NCI-H748 (cell line): ENCODE results near the gene UBR3.
"Not testable (repeated sequence)": the region's sequence is repeated elsewhere in the genome, so short reads cannot be mapped to it uniquely, and the experiment has no call there.

Experiments
- DNase-seq: peaks from one replicate; lab custom pipeline; 2025; ENCODE audit not compliant: unreplicated experiment; lab: John Stamatoyannopoulos, UW

UBR3 gene

DNA sequence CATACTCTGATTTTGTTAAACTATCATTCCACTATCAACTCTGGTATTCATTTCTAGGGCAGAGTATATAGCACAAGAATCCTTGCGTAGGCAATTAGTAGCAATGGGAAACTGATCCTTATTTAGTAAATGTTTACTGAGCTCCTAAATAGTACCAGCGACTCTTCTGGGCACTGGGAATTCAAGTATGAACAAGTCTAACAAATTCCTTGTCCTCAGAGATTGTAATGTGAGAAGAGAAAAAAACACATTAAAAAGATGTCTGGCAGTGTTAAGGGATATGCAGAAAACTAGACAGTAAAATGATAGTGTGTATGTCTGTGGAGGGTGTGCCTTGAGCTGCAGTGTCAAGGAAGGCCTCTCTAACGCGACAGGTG lies 3.3 kb upstream of the UBR3 start:
- no peak for DNase-seq

DNA sequence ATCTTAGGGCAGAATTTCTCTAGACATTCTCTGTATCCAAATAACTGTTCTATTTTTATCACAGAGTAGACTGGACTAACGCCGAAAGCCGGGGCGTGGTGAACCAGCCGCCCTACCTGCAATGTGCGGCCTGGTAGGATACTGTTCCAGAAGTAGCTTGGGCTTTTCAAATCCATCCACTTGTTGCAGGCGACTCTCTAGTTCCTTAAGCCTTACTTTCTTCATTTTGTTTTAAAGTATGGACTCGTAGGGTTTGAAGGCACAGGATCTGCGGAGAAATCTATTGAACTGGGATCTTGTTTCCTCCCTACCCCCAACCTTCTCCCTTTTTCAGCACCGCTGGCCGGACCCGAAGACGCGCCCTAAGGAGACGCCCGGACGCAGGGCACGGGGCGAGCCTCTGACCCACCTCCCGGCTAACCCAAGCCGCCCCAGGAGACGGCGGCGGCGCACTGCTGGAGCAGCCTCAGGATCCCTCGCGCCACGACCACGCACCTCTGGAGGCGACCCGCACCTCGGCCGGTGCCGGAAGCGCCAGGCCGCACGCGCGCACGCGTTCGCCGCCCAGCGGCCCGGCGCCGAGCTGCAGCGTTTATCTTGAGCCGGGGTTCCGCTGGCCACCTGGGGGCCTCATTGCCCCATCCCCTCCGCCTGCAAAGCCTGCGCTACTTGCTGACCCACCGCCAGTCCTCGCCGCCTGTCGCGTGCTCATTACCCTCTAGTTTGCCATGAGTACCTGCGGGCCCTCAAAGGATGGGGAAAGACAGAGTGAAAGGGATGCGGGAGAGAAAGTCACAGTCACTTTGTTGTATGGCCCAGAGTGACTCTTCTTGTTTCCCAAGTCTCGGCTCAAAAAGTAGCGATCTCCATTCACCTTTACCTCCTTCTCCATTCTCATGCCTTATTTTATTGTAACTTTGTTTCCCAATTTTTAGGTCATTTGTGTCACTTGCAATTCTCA lies 2.6 kb upstream of the UBR3 start, which contains the start of gene METTL5:
Gene METTL5 (minus strand): TSS at position 533 of the 961 bp plus-strand sequence. CDS start 308 bp downstream, at position 225.
- peak; percentile 91 for DNase-seq

DNA sequence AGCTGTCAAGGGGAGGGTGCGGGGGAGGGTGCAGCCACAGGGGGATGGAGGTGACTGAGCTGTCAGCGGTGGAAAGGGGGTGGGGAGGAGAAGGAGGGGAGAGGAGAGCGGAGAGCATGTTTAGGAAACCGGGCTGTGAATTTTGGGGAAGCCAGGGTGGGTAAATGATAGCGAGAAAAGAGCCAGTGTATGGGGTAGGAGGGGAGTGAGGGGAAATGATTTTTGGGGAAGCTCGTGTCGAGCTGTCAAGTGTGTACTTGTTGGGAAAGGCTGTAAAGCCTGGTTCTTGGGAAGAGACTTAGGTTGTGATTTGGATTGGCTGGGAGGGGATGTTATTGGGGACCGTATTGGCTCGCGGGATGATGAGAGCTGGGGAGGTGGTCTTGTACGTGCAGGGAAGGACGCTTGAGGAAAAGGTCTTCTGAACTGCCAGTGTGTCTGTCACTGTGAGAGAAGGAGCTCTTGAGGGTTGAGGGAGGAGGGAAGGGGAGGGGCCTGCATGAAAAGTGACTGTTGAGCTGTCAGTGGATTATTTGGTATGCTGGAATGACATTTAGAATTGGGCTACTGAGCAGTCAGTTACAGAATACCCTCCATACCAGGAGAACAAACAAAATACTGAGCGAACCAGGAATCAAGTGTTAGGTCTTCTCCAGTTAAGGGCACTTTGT lies 1.0 kb downstream of the UBR3 start:
- DNase-seq = peak; percentile 45

DNA sequence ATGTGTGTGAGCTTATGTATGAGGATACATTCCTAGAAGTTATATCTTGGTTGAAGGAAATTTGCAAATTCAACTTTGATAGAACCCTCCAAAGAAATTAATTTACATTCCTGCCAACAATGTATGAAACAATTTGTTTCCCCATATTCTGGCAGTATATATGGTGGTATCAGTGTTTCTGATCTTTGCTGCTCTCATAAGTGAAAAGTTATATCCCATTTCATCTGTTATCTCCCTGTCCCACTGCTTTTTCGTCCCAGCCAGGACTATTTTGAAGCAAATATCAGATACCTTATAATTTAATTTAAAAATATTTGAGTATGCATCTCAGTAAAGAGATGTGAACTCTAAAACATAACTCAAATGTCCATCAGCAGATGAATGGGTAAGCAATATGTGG lies 7.1 kb downstream of the UBR3 start:
- no peak for DNase-seq

DNA sequence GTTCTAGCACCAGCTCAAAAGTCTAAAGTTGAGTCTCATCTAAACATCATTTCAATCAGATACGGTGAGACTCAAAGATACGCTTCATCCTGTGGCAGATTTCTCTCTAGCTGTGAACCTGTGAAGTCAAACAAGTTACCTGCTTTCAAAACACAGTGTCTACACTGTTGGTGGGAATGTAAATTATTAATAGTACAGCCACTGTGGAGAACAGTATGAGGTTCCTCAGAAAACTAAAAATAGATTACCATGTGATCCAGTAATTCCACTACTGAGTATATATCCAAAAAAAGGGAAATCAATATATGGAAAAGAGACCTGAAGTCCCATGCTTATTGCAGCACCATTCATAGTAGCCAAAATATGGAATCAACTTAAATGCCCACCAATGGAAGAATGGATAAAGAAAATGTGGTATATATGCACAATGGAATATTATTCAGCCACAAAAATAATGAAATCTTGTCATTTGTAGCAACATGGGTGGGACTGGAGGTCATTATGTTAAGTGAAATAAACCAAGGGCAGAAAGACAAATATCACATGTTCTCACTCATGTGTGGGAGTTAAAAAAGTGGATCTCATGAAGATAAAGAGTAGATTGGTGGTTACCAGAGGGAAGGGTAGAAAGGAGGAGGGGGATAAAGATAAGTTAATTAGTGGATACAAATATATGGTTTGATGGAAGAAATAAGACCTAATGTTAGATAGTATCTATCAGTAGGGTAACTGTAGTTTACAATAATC lies 11.7 kb downstream of the UBR3 start:
- DNase-seq = no peak

DNA sequence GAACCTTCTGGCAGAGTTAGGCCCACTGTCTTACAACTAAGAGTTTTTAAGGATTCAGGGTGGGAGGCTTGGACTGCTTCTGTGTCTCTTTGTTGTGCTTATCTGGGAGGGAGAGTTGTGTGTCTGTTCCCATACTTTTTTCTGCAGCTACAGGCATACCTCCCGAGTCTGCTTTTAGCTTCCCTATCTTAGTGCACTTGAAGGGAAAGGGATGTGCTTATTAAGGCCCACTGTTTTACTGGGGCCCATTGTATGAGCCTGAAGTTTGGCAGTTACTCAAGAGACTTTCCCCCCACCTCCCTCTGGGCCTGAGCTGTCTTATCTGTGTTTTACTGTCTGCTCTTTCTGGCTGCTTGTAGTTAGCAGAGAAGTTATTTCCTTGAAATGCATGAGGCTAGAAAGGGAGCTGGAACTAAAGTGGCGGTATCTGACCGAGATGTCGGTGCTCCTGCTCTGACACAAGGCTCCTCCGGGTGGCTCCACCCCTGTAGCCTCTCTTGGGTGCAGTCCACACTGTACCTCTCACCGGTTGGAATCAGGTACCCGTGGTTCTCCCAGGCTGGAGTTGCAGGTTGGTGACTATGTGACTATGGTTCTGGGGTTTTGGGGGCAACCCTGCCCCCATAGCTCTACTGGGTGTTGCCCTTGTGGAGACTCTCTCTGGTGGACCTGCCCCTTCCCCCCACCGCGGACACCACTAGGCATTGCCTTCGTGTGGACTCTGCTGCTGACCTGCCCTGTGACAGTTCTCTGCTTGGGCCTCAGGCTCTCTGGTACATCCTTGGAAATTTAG lies 12.9 kb downstream of the UBR3 start:
- DNase-seq = no peak

DNA sequence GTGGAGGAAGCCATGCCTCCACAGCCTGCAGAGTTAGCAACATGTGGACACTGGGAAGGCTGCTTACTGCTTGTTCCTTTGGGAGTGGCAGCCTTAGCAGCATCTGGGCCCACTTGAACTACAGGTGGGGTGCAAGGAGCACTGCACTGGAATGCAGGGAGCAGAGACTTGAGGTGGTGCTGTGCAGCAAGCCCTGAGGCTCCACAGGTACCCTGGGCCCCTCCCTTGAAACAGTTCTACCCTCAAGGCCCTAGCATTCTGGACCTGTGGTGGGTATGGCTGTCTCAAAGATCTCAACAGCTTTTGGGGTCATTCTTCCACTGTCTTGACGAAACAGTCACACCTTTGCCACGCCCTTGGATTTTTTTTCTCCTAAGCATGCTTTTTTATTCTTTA lies 13.5 kb downstream of the UBR3 start:
- DNase-seq = no peak

DNA sequence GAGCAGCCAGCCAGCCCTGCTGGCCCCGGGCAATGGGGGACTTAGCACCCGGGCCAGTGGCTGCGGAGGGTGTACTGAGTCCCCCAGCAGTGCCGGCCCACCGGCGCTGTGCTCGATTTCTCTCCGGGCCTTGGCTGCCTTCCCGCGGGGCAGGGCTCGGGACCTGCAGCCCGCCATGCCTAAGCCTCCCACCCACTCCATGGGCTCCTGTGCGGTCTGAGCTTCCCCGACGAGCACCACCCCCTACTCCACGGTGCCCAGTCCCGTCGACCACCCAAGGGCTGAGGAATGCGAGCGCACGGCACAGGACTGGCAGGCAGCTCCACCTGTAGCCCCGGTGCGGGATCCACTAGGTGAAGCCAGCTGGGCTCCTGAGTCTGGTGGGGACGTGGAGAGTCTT lies 14.4 kb downstream of the UBR3 start:
- not testable (repeated sequence) for DNase-seq

DNA sequence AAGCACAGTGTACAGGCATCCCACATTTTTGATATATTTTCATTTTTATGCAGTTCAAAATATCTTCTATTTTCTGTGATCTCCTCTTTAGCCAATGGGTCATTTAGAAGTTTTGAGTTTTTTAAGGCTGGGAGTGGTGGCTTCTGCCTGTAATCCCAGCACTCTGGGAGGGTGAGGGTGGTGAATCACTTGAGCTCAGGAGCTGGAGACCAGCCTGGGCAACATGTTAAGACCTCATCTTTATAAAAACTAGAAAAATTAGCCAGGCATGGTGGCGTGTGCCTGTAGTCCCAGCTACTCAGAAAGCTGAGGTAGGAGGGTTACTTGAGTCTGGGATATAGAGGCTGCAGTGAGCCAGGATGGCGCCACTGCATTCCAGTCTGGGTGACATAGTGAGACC lies 17.8 kb downstream of the UBR3 start:
- DNase-seq = no peak

DNA sequence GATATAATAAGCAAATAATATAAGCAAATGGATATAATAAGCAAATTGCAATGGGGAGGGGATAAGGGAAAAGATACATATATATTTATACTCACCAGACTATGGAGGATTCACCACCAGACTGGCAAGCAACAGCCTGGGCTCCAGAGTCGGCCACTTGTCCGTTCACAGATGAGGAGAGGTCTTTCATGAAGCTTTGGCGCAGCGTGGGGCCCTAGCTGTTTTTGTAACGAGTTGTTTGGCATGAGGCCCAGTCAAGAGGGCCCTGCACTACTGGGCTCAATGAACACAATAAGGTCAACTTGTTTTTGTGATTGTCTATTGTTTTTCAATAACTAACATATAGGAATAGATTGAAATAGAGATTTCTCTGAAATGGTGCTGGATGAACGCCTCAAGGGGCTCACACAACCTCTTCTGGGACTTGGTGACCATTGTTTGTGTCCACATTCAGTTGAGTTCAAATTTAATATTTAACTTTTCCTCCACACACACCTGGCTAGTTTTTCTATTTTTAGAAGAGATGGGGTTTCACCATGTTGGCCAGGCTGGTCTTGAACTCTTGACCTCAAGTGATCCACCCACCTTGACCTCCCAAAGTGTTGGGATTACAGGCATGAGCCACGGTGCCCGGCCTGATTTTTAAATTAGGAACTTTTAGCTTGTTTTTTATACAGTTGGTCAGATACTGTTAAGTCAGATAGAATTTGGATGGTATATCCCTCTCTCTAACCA lies 21.9 kb downstream of the UBR3 start:
- peak; percentile 70 for DNase-seq

DNA sequence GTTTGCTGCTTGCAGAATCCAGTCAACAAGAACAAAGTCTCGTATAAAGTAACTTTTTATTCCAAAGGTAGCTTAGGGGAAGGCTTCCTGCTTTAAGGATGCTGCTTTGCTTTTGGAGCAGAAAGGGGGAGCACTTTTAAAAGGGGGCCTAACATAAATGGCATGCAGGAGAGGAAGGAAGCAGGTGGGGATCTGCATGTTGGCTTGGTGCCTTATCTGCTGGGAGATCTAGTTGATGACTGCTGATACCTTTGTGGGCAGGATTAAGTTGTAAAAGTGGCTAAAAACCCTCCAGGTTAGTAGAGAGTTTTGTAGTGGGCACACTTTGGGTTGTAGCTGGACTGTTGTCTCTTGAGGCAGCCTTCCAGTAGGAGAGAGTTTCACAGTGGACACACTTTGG lies 22.5 kb downstream of the UBR3 start:
- no peak for DNase-seq

DNA sequence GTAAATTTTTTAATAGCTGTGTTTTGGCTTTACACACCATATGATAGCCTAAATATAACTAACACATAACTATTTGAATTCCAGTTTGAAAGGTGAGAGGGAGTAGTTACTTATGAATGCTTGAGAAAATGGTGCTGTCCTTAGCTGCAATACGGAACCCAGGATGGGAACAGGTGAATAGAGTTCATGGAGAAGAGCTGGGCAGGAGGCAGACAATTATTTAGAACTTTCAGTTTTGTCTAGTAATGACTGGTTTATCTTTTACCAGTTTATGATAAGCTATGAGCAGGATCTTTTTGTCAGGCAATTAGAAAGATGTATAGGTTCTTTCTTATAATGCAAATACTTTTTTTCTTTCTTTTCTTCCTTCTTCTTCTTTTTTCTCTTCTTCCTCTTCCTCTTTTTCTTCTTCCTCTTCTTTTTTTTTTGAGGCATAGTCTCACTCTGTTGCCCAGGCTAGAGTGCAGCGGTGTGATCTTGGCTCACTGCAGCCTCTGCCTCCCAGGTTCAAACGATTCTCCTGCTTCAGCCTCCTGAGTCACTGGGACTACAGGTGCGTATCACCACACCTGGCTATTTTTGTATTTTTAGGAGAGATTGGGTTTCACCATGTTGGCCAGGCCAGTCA lies 25.9 kb downstream of the UBR3 start:
- DNase-seq = no peak

DNA sequence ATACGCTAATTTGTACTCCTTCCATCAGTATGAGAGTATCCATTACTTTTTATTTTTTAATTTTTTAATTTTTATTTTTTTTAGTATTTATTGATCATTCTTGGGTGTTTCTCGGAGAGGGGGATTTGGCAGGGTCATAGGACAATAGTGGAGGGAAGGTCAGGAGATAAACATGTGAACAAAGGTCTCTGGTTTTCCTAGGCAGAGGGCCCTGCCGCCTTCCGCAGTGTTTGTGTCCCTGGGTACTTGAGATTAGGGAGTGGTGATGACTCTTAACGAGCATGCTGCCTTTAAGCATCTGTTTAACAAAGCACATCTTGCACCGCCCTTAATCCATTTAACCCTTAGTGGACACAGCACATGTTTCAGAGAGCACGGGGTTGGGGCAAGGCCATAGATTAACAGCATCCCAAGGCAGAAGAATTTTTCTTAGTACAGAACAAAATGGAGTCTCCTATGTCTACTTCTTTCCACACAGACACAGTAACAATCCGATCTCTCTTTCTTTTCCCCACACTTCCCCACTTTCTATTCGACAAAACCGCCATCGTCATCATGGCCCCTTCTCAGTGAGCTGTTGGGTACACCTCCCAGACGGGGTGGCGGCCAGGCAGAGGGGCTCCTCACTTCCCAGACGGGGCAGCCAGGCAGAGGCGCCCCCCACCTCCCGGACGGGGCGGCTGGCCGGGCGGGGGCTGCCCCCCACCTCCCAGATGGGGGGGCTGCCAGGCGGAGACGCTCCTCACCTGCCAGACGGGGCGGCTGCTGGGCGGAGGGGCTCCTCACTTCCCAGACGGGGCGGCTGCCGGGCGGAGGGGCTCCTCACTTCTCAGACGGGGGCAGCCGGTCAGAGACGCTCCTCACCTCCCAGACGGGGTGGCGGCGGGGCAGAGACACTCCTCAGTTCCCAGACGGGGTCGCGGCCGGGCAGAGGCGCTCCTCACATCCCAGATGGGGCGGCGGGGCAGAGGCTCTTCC lies 28.3 kb downstream of the UBR3 start:
- not testable (repeated sequence) for DNase-seq

DNA sequence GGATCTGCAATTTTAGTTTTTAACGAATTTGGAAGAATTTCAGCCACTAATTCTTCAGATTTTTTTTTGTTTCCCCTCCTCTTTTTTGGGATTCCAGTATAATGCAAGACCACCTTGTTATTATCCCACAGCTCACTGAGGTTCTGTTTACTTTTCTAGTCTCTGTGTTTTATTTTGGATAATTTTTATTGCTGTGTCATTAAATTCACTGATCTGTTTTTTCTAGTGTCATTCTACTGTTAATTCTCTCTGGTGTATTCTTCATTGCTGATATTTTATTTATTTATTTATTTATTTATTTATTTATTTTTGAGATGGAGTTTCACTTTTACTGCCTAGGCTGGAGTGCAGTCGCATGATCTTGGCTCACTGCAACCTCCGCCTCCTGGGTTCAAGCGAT lies 32.2 kb downstream of the UBR3 start:
- no peak for DNase-seq

DNA sequence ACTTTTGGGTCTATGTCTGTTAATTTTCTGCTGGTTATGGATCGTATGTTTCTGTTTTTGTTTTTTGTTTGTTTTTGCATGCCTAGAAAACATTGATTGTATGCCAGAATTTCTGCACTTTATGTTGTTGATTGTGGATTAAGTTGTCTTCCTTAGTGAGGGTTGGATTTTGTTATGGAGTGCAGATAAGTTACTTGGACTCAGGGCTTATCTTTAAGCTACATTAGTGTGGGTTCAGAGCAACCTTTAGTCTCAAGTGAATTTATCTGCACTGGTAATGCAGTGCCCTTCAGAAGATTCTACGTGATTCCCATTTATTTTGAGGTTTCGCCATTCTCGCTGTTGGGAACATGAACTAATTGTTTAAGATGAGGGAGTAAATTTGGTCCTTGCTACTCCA lies 32.9 kb downstream of the UBR3 start:
- no peak for DNase-seq

DNA sequence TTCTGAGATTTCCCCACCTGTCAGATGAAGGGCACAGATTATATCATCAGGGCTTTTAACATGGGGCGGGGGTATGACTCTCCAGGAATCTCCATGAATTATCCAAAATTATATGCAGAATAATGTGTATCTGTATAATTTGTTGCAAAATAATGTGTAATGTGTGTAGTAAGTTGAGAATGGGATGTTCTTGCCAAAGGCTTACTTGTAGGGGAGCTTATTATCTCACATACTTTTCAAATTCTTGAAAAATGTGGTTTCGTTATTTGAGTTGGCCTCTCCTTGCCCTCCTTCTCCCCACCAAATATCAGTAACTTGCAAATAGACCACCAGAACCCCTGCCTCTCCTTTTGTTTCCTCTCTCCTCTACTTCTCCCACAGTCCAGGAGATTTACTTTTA lies 35.6 kb downstream of the UBR3 start:
- no peak for DNase-seq

DNA sequence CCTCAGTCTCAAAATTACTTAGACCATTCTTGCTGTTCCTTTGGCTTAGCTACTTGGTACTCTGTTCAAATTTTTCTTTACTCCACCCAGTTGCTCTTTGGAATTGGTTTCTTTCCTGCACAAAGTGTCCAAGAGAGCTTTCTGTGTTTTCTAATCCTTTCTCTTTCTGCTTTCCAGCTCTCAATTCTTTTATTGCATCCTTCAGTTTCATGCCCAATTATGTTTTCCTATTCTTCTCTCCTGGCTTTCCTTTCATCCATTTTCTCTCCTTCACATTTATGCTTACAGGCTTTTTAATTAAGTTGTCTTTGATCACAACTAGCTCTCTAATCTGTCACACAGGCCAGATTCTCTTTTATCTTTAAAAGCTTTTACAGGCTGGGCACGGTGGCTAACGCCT lies 38.2 kb downstream of the UBR3 start:
- no peak for DNase-seq

DNA sequence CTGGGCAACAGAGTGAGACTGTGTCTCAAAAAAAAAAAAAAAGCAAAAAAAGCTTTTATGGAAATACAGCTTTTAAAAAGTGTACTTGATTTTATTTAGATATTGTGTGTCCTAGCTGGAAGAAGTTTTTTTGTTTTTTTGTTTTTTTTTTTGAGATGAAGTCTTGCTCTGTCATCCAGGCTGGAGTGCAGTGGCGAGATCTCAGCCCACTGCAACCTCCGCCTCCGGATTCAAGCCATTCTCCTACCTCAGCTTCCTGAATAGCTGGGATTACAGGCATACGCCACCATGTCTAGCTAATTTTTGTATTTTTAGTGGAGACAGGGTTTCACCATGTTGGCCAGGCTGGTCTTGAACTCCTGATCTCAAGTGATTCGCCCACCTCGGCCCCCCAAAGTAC lies 39.0 kb downstream of the UBR3 start:
- not testable (repeated sequence) for DNase-seq
